HG02870 (cell line): ENCODE data around the gene NT5C2.
"Not testable (repeated sequence)": the region's sequence is repeated elsewhere in the genome, so short reads cannot be mapped to it uniquely, and the experiment has no call there.

Experiments
- ATAC-seq: cut with Tn5 transposase; IDR thresholded peaks from one replicate; pipeline ENCODE4 v1.9.1; 2021; ENCODE audit warnings: mild to moderate bottlenecking, moderate library complexity; ENCODE audit not compliant: unreplicated experiment

NT5C2 gene

GRCh38 chr10:103203466-103203865 lies 10.4 kb upstream of the NT5C2 start:
- no peak for ATAC-seq

- no peak for ATAC-seq
Observed at GRCh38 chr10:103202319-103202718, 9.2 kb upstream of the NT5C2 start.

- no peak for ATAC-seq
Observed at GRCh38 chr10:103199488-103199887, 6.4 kb upstream of the NT5C2 start.

GRCh38 chr10:103198648-103199047 lies 5.6 kb upstream of the NT5C2 start:
- ATAC-seq: no peak

GRCh38 chr10:103197903-103198302 lies 4.8 kb upstream of the NT5C2 start:
- ATAC-seq: no peak

GRCh38 chr10:103197174-103197573 lies 4.1 kb upstream of the NT5C2 start:
- no peak for ATAC-seq

GRCh38 chr10:103196516-103196915 lies 3.4 kb upstream of the NT5C2 start:
- no peak for ATAC-seq

GRCh38 chr10:103193820-103194529 lies 903 bp upstream of the NT5C2 start:
- peak; percentile 44 for ATAC-seq

GRCh38 chr10:103192451-103193106 lies 493 bp downstream of the NT5C2 start:
- ATAC-seq: peak; percentile 44

GRCh38 chr10:103192089-103192450 lies 1.0 kb downstream of the NT5C2 start:
- ATAC-seq: no peak

- not testable (repeated sequence) for ATAC-seq
Observed at GRCh38 chr10:103191198-103191597, 1.9 kb downstream of the NT5C2 start.

GRCh38 chr10:103188853-103189252 lies 4.2 kb downstream of the NT5C2 start:
- ATAC-seq: no peak

- ATAC-seq: no peak
Observed at GRCh38 chr10:103186128-103186527, 6.9 kb downstream of the NT5C2 start.

- no peak for ATAC-seq
Observed at GRCh38 chr10:103184615-103185014, 8.5 kb downstream of the NT5C2 start.

GRCh38 chr10:103183991-103184451 lies 9.1 kb downstream of the NT5C2 start:
- ATAC-seq: not testable (repeated sequence)

GRCh38 chr10:103181244-103181643 lies 11.8 kb downstream of the NT5C2 start:
- ATAC-seq: no peak

- ATAC-seq: no peak
Observed at GRCh38 chr10:103180491-103180890, 12.6 kb downstream of the NT5C2 start.

GRCh38 chr10:103177123-103177522 lies 15.9 kb downstream of the NT5C2 start:
- ATAC-seq: no peak

GRCh38 chr10:103175580-103176285 lies 17.3 kb downstream of the NT5C2 start:
- no peak for ATAC-seq

- not testable (repeated sequence) for ATAC-seq
Observed at GRCh38 chr10:103174324-103174723, 18.7 kb downstream of the NT5C2 start.

- ATAC-seq: no peak
Observed at GRCh38 chr10:103171278-103171677, 21.8 kb downstream of the NT5C2 start.

- no peak for ATAC-seq
Observed at GRCh38 chr10:103168438-103168837, 24.6 kb downstream of the NT5C2 start.
